Measurements from ENCODE around the gene OSBPL10. TPM values are rescaled to one million over a fixed set of nuclear protein-coding genes. Genes with fewer than 3 reads are reported as not detected.

OSBPL10 gene
- total and polyA plus RNA-seq, 2 of the 4 experiments (the other 2 are of a cell fraction): 9.5 to 10.1 TPM

GRCh38 chr3:31890742-31891469 is 90.2 kb downstream of the OSBPL10 start:
- H3K9me1 ChIP-seq (ENCODE audit: insufficient read depth, low read length): peaks cover 6% of the 10 kb centered on the region; the same call in 1 of the 2 replicates
- H3K14ac ChIP-seq (replicated peaks; ENCODE audit: low read depth, low read length): no peak overlapping the region
- no peaks in the 10 kb centered on the region for H3K79me1 ChIP-seq (ENCODE audit: low read depth in 1 of 2, low read length in 2 of 2)
- H3K4ac ChIP-seq (ENCODE audit: low read depth, low read length): no peak overlapping the region
- no peak overlapping the region for H3K56ac ChIP-seq (ENCODE audit: extremely low read depth, insufficient read depth, low read length)
- no peak overlapping the region for H3K4me3 ChIP-seq (ENCODE audit: insufficient read depth, low read depth, low read length)
- H3K9me3 ChIP-seq (ENCODE audit: control insufficient read depth, insufficient read depth, low read length): no peaks in the 10 kb centered on the region; the same call in 1 of the 2 replicates
- no peak overlapping the region for H3K23ac ChIP-seq (ENCODE audit: low read depth, low read length)
- in situ Hi-C loops (cut with MboI; ENCODE audit: low sequenced_read_pairs): no loop called here
- H3K36me3 ChIP-seq (ENCODE audit: control insufficient read depth, insufficient read depth, low read length): no peaks in the 10 kb centered on the region
- no peak overlapping the region for H4K5ac ChIP-seq (ENCODE audit: low read depth, low read length)
- no peaks in the 10 kb centered on the region; the same call in 1 of the 2 replicates for H3K27me3 ChIP-seq (ENCODE audit: control insufficient read depth, insufficient read depth, low read length)
- H4K20me1 ChIP-seq (ENCODE audit: insufficient read depth, low read length): no peaks in the 10 kb centered on the region
- no peak overlapping the region for H2AK5ac ChIP-seq (ENCODE audit: low read depth, low read length)
- H3K9ac ChIP-seq (ENCODE audit: low read depth, low read length): no peak overlapping the region
- DNase-seq (no peak), ATAC-seq (ENCODE audit: low read depth) (no peak)
- H2AK9ac ChIP-seq (replicated peaks; ENCODE audit: low read depth, low read length, poor library complexity): no peak overlapping the region
- intact Hi-C loops (cut with micrococcal nuclease): no loop called here
- H3K4me2 ChIP-seq (ENCODE audit: low read depth, low read length): no peak overlapping the region
- TF ChIP-seq SMC3 (IDR thresholded peaks at IDR 0.05; ENCODE audit: low read depth, low read length) (no peak), CHD1 (IDR thresholded peaks at IDR 0.05; ENCODE audit: low read depth, low read length) (no peak), POLR2A (IDR thresholded peaks at IDR 0.05; ENCODE audit: low read depth, low read length) (no peak), MAFK (IDR thresholded peaks at IDR 0.05; ENCODE audit: low read depth, low read length) (no peak), MXI1 (IDR thresholded peaks at IDR 0.05; ENCODE audit: borderline replicate concordance, low read depth, low read length) (no peak), BHLHE40 (IDR thresholded peaks at IDR 0.05; ENCODE audit: low read depth, low read length) (no peak), RAD21 (IDR thresholded peaks at IDR 0.05; ENCODE audit: low read length) (no peak), CEBPB (IDR thresholded peaks at IDR 0.05; ENCODE audit: low read depth, low read length) (no peak), RFX5 (IDR thresholded peaks at IDR 0.05; ENCODE audit: low read depth, low read length) (no peak), MAZ (IDR thresholded peaks at IDR 0.05; ENCODE audit: borderline replicate concordance, low read depth, low read length) (no peak)
- TF ChIP-seq, protein P1, sequence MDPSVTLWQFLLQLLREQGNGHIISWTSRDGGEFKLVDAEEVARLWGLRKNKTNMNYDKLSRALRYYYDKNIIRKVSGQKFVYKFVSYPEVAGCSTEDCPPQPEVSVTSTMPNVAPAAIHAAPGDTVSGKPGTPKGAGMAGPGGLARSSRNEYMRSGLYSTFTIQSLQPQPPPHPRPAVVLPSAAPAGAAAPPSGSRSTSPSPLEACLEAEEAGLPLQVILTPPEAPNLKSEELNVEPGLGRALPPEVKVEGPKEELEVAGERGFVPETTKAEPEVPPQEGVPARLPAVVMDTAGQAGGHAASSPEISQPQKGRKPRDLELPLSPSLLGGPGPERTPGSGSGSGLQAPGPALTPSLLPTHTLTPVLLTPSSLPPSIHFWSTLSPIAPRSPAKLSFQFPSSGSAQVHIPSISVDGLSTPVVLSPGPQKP (IDR thresholded peaks at IDR 0.05; ENCODE audit: borderline replicate concordance, low read depth, low read length): no peak
- TF ChIP-seq, protein P2, sequence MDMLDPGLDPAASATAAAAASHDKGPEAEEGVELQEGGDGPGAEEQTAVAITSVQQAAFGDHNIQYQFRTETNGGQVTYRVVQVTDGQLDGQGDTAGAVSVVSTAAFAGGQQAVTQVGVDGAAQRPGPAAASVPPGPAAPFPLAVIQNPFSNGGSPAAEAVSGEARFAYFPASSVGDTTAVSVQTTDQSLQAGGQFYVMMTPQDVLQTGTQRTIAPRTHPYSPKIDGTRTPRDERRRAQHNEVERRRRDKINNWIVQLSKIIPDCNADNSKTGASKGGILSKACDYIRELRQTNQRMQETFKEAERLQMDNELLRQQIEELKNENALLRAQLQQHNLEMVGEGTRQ (IDR thresholded peaks at IDR 0.05; ENCODE audit: low read depth, low read length): no peak
- TF ChIP-seq, protein P3, sequence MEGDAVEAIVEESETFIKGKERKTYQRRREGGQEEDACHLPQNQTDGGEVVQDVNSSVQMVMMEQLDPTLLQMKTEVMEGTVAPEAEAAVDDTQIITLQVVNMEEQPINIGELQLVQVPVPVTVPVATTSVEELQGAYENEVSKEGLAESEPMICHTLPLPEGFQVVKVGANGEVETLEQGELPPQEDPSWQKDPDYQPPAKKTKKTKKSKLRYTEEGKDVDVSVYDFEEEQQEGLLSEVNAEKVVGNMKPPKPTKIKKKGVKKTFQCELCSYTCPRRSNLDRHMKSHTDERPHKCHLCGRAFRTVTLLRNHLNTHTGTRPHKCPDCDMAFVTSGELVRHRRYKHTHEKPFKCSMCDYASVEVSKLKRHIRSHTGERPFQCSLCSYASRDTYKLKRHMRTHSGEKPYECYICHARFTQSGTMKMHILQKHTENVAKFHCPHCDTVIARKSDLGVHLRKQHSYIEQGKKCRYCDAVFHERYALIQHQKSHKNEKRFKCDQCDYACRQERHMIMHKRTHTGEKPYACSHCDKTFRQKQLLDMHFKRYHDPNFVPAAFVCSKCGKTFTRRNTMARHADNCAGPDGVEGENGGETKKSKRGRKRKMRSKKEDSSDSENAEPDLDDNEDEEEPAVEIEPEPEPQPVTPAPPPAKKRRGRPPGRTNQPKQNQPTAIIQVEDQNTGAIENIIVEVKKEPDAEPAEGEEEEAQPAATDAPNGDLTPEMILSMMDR (conservative IDR thresholded peaks at IDR 0.05; ENCODE audit: low read depth, low read length): no peak
- no TSS peak for BruUV-seq (replicated peaks)
- H4K8ac ChIP-seq (ENCODE audit: low read depth in 2 of 2, low read length in 2 of 2): no peak overlapping the region
- WGBS, 2 experiments (ENCODE audit: extremely low coverage in 2 of 2, insufficient read length in 1 of 2): 80% methylated on average over 1 of the region's 8 CpGs; no CpG with 5 or more reads in 1 of the 2 experiments
- H2BK120ac ChIP-seq (ENCODE audit: low read depth, low read length): no peak overlapping the region
- H2BK20ac ChIP-seq (ENCODE audit: low read depth, low read length): no peak overlapping the region
- no peak overlapping the region for H3K27ac ChIP-seq (ENCODE audit: insufficient read depth, low read length)
- H3K18ac ChIP-seq (ENCODE audit: low read depth, low read length): no peak overlapping the region
- dilution Hi-C loops (cut with HindIII; ENCODE audit: low sequenced_read_pairs, unreplicated experiment): no loop called here
- no peak overlapping the region for H2BK5ac ChIP-seq (ENCODE audit: low read depth, low read length, poor library complexity, severe bottlenecking)
- no peak overlapping the region for H2AFZ ChIP-seq (replicated peaks; ENCODE audit: low read length, poor library complexity)
- no peak overlapping the region for H2BK15ac ChIP-seq (ENCODE audit: low read depth, low read length)
- no peak overlapping the region for H4K91ac ChIP-seq (ENCODE audit: insufficient read depth, low read depth, low read length)
- peaks cover 5% of the 10 kb centered on the region; the same call in 1 of the 2 replicates for H3K4me1 ChIP-seq (ENCODE audit: control insufficient read depth, insufficient read depth, low read length)
- ChIA-PET CTCF (no interaction called here), POLR2A (ENCODE audit: unreplicated experiment) (no interaction called here)
